Activated T-cell treated with anti-CD3 and anti-CD28 coated beads, Interleukin-2, amount 50 U/mL, for 24 hours (primary cell): Measurements from ENCODE around the gene DOK1.

ENCODE experiments used
- DNase-seq: peaks from one replicate; pipeline ENCODE4 v3.0.0-alpha.2; 2020
- H3K27ac Mint-ChIP-seq: 2 replicates; pipeline ENCODE4 v1.8.0; 2020; ENCODE audit warnings: mild to moderate bottlenecking, mixed read lengths
- H3K27me3 Mint-ChIP-seq: 2 replicates; pipeline ENCODE4 v1.8.0; 2020; ENCODE audit warnings: mixed read lengths
- H3K36me3 Mint-ChIP-seq: 2 replicates; pipeline ENCODE4 v1.8.0; 2020; ENCODE audit warnings: low read depth, mixed read lengths
- H3K4me1 Mint-ChIP-seq: 2 replicates; pipeline ENCODE4 v1.8.0; 2020; ENCODE audit warnings: low read depth, mixed read lengths
- H3K4me3 Mint-ChIP-seq: 2 replicates; pipeline ENCODE4 v1.8.0; 2020; ENCODE audit warnings: mild to moderate bottlenecking, moderate library complexity, mixed read lengths
- H3K9me3 Mint-ChIP-seq: 2 replicates; pipeline ENCODE4 v1.8.0; 2020; ENCODE audit warnings: mixed read lengths

The DOK1 gene

DNA sequence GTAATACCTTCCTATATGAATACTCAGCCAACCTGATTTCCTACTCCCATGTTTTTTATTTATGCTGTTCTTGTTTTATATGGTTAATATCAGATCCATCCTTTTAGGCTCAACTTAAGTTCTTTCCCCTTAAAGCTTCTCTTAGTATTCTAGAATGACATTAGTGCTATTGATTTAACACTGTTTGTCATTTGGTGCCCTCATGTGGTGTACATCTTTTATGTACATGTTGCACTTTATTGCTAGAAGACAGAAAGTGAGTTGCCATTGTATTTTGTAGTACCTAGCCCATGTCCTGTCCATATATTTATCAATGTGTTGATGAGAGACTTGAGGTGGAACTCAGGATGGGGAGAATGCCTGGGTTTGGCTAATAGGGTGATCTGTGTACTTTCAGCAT, 22.3 kb upstream of the DOK1 start:
- no peak for DNase-seq
- Mint-ChIP-seq H3K9me3 (no peaks in the 10 kb centered on the region), H3K27ac (peak overlapping the region; percentile 99), H3K36me3 (peaks cover 59% of the 10 kb centered on the region), H3K4me3 (peak overlapping the region; percentile 100), H3K4me1 (peaks cover 29% of the 10 kb centered on the region), H3K27me3 (no peaks in the 10 kb centered on the region)

DNA sequence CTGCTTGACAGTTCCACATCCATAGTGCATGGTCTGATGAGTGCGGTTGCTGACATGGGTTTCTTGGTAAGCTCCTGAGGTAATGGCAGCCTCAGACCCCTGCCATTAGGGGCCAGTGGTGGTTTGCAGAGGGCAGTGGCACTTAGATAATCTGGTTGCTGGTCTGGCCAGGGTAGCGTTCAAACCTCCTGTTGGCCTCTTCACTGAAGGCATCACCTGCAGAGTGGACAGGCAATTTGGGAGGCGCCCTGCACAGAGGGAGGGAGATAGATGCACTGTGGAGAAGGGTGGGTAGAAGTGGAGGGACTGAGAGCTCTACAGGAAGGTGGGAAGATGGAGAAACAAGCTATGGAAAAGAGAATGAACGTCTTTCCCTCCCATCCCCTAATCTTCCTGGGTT, 21.1 kb upstream of the DOK1 start:
- no peak overlapping the region for H3K27ac Mint-ChIP-seq
- H3K4me1 Mint-ChIP-seq: peaks cover 17% of the 10 kb centered on the region
- DNase-seq: no peak
- no peaks in the 10 kb centered on the region for H3K9me3 Mint-ChIP-seq
- peaks cover 8% of the 10 kb centered on the region for H3K27me3 Mint-ChIP-seq
- no peak overlapping the region for H3K4me3 Mint-ChIP-seq
- peaks cover 47% of the 10 kb centered on the region for H3K36me3 Mint-ChIP-seq

DNA sequence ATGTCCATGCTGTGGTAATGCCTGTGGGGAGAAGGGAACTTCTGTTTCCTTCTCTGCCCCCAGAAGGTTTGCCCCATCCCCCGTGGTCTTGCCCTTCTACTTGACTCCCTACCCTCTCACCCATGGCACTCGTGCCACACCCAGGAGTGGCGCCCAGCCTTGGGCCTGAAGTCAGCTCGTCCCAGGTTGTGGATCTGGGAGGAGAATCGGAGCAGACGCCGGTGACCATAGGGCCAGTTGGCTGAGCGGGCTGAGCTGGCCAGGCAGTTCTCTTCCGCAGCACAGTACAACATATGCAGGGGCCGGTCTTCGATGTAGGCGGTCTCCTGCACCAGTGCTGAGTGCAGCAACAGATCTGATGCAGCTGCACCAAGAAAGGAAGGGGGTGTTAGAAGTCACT, 20.1 kb upstream of the DOK1 start:
- peaks cover 17% of the 10 kb centered on the region for H3K27me3 Mint-ChIP-seq
- H3K36me3 Mint-ChIP-seq: peaks cover 37% of the 10 kb centered on the region
- peaks cover 17% of the 10 kb centered on the region for H3K4me1 Mint-ChIP-seq
- H3K27ac Mint-ChIP-seq: no peak overlapping the region
- no peaks in the 10 kb centered on the region for H3K9me3 Mint-ChIP-seq
- DNase-seq: no peak
- H3K4me3 Mint-ChIP-seq: no peak overlapping the region

DNA sequence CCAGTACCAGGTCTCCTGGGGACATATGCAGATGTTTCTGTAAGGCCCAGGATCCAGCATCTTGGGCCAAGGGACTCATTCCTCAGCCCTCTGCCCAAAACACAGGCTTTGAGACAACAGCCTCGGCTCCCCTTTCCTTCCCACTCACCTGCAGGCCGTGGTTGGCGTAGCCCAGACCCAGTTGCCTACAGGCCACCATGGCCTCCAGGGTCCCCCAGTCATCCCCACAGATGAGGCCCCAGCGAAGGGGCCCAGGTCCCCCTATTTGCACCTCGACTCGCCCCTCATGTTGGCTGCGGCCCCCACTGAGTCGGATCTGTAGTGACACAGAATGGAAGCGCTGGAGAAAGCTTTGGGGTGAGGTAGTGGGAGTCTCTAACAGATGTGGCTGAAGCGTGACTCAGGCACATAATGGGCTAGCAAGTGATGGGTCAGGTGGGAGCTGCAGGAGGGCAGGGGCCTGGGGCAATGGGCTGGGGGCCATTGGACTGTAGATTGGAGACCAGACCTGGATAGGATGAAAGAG, 19.0 kb upstream of the DOK1 start:
- Mint-ChIP-seq H3K4me1 (peaks cover 17% of the 10 kb centered on the region), H3K27ac (no peak overlapping the region), H3K27me3 (peaks cover 24% of the 10 kb centered on the region), H3K9me3 (no peaks in the 10 kb centered on the region), H3K4me3 (no peak overlapping the region), H3K36me3 (peaks cover 34% of the 10 kb centered on the region)
- no peak for DNase-seq

DNA sequence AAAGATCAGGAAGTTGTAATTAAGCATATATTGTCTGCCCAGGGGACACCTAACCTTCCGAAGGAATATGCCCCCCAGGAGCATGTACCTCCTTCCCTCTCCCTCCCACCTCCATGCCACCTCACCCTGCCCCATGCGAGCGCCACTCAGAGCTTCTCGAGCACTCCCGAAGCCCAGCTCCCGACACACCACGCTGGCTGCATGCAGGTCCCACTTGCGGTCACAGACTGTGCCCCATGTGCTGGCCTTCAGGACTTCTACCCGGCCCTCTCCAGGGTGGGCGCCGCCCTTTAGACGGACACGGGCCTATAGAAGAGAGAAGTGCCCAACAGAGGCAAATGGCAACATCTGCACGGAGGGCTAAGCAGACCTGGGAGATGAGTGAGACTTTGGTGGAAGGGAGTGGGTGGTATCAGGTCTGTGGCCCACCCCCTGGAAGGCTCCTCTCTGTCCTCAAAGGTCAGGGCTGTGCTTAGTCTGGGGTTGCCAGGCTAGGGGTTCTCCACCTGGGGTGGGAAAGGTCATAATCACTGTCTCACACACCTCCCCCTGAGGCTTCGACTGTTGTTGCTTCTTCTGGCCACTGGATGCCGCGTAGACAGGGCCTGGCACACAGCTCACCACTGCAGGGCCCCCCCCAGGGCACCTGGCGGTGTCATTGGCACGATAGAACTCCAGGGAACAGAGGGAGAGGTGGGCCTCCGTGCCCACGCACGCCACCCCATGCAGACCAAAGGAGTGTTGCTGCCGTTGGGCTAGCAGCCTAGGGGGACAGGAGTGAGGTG, 18.2 kb upstream of the DOK1 start:
- Mint-ChIP-seq H3K4me3 (no peak overlapping the region), H3K9me3 (no peaks in the 10 kb centered on the region), H3K4me1 (peaks cover 10% of the 10 kb centered on the region), H3K27me3 (peaks cover 24% of the 10 kb centered on the region), H3K36me3 (peaks cover 26% of the 10 kb centered on the region), H3K27ac (no peak overlapping the region)
- no peak for DNase-seq

DNA sequence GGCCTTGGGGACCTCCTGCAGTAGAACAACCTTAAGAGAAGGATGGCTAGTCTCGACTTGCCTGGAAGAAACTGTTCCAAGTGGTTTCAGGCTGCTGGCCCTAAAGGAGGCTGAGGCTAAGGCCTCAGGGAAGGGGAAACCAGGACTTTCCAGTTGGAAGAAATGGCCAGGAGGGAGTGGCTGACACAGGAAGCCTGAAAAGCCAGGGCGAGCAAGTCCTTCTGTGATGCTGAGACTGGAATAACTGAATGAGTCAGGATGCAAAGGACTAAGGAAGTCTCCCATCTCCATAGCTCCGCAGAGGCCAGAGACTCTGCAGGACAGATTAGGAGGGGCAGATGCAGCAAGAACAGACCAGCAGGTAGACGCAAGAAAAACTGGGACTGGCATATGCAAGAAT, 17.4 kb upstream of the DOK1 start:
- Mint-ChIP-seq H3K36me3 (peaks cover 18% of the 10 kb centered on the region), H3K4me3 (no peak overlapping the region), H3K27me3 (peaks cover 25% of the 10 kb centered on the region), H3K9me3 (no peaks in the 10 kb centered on the region), H3K4me1 (peaks cover 2% of the 10 kb centered on the region), H3K27ac (no peak overlapping the region)
- DNase-seq: no peak

DNA sequence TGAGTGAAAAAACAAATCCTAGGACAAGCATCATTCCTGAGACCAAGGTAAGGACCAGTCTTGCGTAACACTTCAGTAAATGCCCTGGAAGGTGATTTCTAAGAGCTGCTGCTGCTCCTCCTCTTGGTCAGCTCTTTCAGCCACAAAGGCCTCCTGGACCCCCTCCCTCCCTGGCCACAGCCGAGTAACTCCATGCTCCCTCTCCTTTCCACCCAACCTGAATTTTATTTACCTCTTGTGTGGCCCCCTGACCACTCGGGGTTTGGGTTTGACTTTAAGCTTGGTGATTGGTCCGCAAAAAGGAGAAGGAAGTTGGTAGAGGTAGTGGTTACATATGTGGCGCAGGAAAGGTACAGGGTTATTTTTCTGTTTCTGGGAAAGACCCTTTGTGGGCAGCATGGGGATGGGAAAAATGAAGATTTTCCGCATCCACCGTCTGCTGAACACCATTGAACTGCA, 15.6 kb upstream of the DOK1 start:
- no peaks in the 10 kb centered on the region for H3K4me1 Mint-ChIP-seq
- H3K9me3 Mint-ChIP-seq: no peaks in the 10 kb centered on the region
- DNase-seq: no peak
- peaks cover 29% of the 10 kb centered on the region for H3K27me3 Mint-ChIP-seq
- H3K27ac Mint-ChIP-seq: no peak overlapping the region
- H3K36me3 Mint-ChIP-seq: peaks cover 2% of the 10 kb centered on the region
- H3K4me3 Mint-ChIP-seq: no peak overlapping the region

DNA sequence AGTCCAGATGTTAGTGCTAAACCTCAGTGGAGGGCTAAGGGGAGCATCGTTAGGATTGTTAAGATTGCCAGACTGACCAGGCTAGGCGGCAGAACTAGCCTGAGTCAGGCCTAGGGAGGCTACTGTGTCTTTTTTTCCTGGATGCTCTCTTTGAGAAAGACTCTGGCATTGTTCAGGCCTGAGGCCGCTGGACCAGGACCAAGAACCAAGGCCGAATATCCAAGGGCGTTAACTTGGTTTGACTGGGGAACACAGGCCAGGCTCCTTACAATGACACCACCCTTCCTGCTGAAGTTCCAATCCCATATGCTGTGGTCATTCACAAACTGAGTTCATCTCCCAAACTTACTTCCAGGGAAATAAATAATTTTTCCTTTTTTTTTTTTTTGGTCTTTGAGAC, 14.2 kb upstream of the DOK1 start:
- Mint-ChIP-seq H3K27me3 (peaks cover 29% of the 10 kb centered on the region), H3K4me3 (no peak overlapping the region), H3K9me3 (no peaks in the 10 kb centered on the region)

DNA sequence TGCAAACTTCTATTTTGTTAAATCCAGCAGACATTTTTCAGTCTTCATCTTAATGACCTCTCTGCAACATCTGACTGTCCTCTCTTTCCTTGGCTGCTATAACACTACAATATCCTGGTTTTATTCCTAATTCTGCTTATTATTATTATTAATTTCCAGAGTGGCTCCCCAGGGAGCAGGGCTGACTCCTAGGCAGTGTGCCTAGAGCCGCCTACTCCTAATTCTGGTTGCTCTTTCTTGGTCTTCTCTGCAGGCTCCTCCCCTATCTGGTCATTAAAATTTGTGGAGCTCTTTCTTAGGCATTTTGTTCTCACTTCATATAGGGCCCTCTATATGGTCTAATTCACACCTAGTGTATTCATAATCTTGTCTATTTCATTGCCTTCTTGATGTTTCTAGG, 11.5 kb upstream of the DOK1 start:
- H3K27me3 Mint-ChIP-seq: peaks cover 37% of the 10 kb centered on the region

More for the DNA sequence above, 14.2 kb upstream of the DOK1 start:
- H3K27ac Mint-ChIP-seq: no peak overlapping the region
- DNase-seq: no peak
- no peaks in the 10 kb centered on the region for H3K36me3 Mint-ChIP-seq
- H3K4me1 Mint-ChIP-seq: no peaks in the 10 kb centered on the region

DNA sequence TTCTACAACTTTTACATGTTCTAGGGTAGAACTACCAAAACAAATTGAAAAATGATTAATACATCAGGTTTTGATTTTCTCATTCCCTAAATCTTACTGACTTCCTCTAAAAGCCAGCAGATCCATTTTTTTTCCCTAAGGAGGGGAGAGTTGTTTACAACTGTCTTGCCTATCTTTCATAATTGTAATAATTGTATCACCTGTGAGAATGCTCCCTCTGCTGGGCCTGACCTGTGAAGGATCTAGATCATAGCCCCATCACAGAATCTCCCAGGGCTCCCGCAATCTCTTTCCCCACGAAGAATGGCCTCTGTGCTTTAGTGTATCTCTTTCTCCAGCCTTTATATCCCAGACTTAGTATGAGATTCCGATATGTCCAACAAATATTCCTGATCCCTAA, 9.9 kb upstream of the DOK1 start:
- DNase-seq: no peak
- Mint-ChIP-seq H3K27me3 (peaks cover 34% of the 10 kb centered on the region), H3K36me3 (no peaks in the 10 kb centered on the region), H3K27ac (no peak overlapping the region), H3K4me1 (peaks cover 7% of the 10 kb centered on the region), H3K9me3 (no peaks in the 10 kb centered on the region), H3K4me3 (no peak overlapping the region)

More for the DNA sequence above, 11.5 kb upstream of the DOK1 start:
- H3K27ac Mint-ChIP-seq: no peak overlapping the region
- no peaks in the 10 kb centered on the region for H3K36me3 Mint-ChIP-seq
- H3K9me3 Mint-ChIP-seq: no peaks in the 10 kb centered on the region
- H3K4me3 Mint-ChIP-seq: no peak overlapping the region
- no peak for DNase-seq
- H3K4me1 Mint-ChIP-seq: no peaks in the 10 kb centered on the region

DNA sequence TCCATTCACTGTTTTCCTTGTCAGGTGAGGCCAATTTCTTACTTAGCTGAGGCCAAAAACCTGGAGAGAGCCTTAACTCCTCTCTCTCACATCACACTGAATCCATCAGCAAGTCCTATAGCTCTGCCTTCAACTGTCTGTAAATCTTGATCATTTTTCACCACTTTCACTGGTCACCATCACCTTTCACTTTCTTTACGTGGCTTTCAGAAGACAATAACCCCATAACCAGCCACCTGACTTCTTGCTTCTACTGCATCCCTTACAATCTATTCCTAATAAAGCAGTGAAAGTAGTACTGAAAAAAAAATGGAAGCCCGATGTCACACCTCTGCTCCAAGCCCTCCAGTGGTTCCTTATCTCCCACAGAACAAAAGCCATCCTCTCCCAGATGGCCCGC, 8.5 kb upstream of the DOK1 start:
- no peak for DNase-seq
- no peaks in the 10 kb centered on the region for H3K36me3 Mint-ChIP-seq
- no peak overlapping the region for H3K27ac Mint-ChIP-seq
- peaks cover 42% of the 10 kb centered on the region for H3K27me3 Mint-ChIP-seq
- H3K9me3 Mint-ChIP-seq: no peaks in the 10 kb centered on the region
- peaks cover 8% of the 10 kb centered on the region for H3K4me1 Mint-ChIP-seq
- no peak overlapping the region for H3K4me3 Mint-ChIP-seq

DNA sequence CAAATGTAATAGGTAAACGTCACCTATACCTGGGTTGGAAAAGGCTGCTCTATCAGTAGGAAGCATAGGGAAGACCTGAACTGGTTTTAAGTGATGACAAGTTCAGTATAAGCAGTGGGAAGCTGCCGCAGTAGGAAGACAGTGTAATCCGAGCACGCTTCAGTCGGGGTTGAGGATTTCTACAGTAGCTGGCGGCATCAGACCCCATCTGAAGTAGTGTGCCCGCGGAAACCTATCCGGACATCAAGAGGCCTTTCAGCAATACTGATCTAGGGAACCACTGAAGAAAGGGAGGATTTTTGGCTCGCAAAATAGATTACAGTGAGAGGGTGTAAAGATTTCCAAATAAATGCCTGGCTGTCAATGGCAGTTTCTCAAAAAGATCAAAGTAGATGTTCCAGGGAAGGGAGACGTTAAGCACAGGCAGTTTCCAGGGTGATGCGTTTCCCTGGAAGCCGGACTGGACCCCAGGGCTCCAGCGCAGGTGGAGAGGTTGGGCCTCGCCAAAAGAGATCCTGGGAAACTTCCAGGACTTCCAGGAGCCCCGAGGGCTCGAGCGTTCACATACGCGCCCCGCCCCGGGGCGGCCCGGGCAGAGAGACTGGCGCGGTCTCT, 6.1 kb upstream of the DOK1 start:
- H3K9me3 Mint-ChIP-seq: no peaks in the 10 kb centered on the region
- H3K27me3 Mint-ChIP-seq: peaks cover 48% of the 10 kb centered on the region
- no peak overlapping the region for H3K27ac Mint-ChIP-seq
- H3K4me1 Mint-ChIP-seq: peaks cover 12% of the 10 kb centered on the region
- peak overlapping the region; percentile 66 for H3K4me3 Mint-ChIP-seq
- DNase-seq: no peak
- H3K36me3 Mint-ChIP-seq: no peaks in the 10 kb centered on the region

DNA sequence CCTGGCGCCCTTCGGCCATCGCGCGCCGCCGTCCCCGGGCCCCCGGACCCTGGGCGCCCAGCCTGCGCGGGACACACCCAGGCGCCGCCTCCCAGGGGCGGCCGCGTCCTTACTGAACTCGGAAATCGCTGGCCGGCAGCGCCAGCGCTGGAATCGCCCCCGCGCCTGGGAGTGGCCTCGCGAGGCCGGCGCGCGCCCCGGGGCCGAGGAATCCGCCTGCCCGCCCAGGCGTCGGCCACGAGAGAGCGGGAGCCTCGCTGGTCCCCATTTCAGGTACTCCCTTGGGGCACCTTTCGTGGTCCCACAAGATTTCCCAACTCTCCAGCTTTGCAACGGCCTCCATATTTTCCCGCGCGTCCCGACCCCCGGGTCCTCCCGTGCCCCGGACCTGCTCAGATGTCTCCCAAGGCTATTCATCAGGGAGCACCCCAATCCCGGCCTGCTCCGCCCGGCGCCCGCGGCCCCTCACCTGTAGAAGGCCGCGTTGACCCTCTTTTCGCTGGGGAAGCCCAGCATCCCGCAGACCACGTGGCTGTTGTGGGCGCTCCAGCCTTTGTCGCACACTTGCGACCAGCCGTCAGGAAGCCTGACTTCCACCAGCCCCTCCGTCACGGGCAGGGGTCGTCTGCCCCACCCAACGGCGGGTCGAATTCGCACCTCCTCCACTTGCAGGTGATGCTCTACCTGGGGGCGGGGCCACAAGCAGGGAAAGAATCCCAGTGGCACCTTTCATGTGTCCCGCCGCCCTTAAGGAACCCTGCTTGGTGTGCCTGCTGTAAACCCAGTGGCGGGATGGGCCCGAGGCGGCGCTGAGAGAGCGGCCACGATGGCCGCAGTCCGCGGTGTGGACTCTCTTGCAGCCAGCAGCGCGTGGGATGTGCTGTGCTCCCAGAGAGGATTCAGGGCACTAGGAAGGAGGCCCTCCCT, 5.4 kb upstream of the DOK1 start:
- H3K27ac Mint-ChIP-seq: no peak overlapping the region

DNA sequence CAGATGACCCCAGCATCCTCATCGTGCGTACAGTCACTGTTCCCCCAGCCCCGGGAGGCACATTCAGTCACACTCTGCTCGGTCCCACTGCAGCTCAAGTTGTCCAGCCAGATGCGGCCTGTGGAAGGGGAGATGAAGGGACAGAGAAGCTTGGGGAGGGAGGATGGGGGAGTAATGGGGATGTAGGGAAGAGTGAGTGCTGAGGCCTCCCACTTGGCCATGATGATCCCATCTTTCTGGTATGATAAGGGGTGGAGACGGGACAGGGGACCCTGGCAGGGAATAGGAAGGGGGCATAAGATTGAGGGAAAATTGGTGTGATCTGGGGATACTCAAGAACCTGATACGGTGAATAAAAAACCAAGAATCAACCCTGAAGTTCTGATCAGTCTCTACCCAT, 4.3 kb upstream of the DOK1 start:
- no peak for DNase-seq
- no peak overlapping the region for H3K4me3 Mint-ChIP-seq
- H3K4me1 Mint-ChIP-seq: peaks cover 14% of the 10 kb centered on the region
- no peaks in the 10 kb centered on the region for H3K9me3 Mint-ChIP-seq
- H3K36me3 Mint-ChIP-seq: peaks cover 7% of the 10 kb centered on the region
- no peak overlapping the region for H3K27ac Mint-ChIP-seq
- peaks cover 48% of the 10 kb centered on the region for H3K27me3 Mint-ChIP-seq

More for the DNA sequence above, 5.4 kb upstream of the DOK1 start:
- Mint-ChIP-seq H3K36me3 (no peaks in the 10 kb centered on the region), H3K27me3 (peaks cover 48% of the 10 kb centered on the region), H3K4me3 (peak overlapping the region; percentile 67), H3K9me3 (no peaks in the 10 kb centered on the region), H3K4me1 (peaks cover 13% of the 10 kb centered on the region)
- peak; percentile 50 for DNase-seq
